CD4-positive, CD25-positive, alpha-beta regulatory T cell (primary cell): Measurements from ENCODE around the gene BICC1. TPM values are rescaled to one million over a fixed set of nuclear protein-coding genes. Genes with fewer than 3 reads are reported as not detected.

Experiments
- ATAC-seq, 2 donors: fragments of 150-1000 bp; cut with Tn5 transposase; one replicate each; pipeline ENCODE4 v1.10.0; 2021; ENCODE audit warnings: low read depth in 2 of 2, moderate number of reproducible peaks in 2 of 2, moderate library complexity in 1 of 2
- DNase-seq, 3 donors: peaks; one replicate each; pipeline versions ENCODE4 v3.0.0 to v3.0.0-alpha.2; 2012 to 2022; ENCODE audit warnings: mixed read lengths in 1 of 3
- H3K27ac ChIP-seq: one replicate; pipeline ENCODE4 v1.7.0; 2013; ENCODE audit warnings: mild to moderate bottlenecking, low read length; ENCODE audit not compliant: insufficient read depth, poor library complexity, severe bottlenecking
- H3K27me3 ChIP-seq: one replicate; pipeline ENCODE4 v1.7.0; 2013; ENCODE audit warnings: low read length; ENCODE audit not compliant: control insufficient read depth, insufficient read depth
- H3K36me3 ChIP-seq: one replicate; pipeline ENCODE4 v1.7.0; 2013; ENCODE audit warnings: mild to moderate bottlenecking, low read length, moderate library complexity; ENCODE audit not compliant: control insufficient read depth, insufficient read depth
- H3K4me1 ChIP-seq: 2 replicates; pipeline ENCODE4 v1.7.0; 2013; ENCODE audit warnings: mild to moderate bottlenecking, low read length; ENCODE audit not compliant: insufficient read depth, control insufficient read depth, poor library complexity, severe bottlenecking
- H3K4me3 ChIP-seq: one replicate; pipeline ENCODE4 v1.7.0; 2013; ENCODE audit warnings: low read depth, mild to moderate bottlenecking, low read length, moderate library complexity
- H3K9me3 ChIP-seq, 2 experiments: 1 replicate in 1 of 2; 2 replicates in 1 of 2; pipeline ENCODE4 v1.7.0; 2013; ENCODE audit warnings: low read length in 2 of 2, mild to moderate bottlenecking in 1 of 2, moderate library complexity in 1 of 2; ENCODE audit not compliant: control insufficient read depth in 2 of 2
- H3K27ac Mint-ChIP-seq, 3 donors: one replicate each; pipeline ENCODE4 v1.8.0; 2020 to 2022; ENCODE audit warnings: mild to moderate bottlenecking in 3 of 3, mixed read lengths in 3 of 3, moderate library complexity in 2 of 3
- H3K27me3 Mint-ChIP-seq: one replicate; pipeline ENCODE4 v1.8.0; 2022; ENCODE audit warnings: mild to moderate bottlenecking, mixed read lengths
- H3K36me3 Mint-ChIP-seq: one replicate; pipeline ENCODE4 v1.8.0; 2020; ENCODE audit warnings: mixed read lengths
- H3K4me1 Mint-ChIP-seq, 4 donors: one replicate each; pipeline ENCODE4 v1.8.0; 2020 to 2022; ENCODE audit warnings: mixed read lengths in 4 of 4, mild to moderate bottlenecking in 1 of 4
- H3K4me3 Mint-ChIP-seq, 4 donors: one replicate each; pipeline ENCODE4 v1.8.0; 2020 to 2022; ENCODE audit warnings: mild to moderate bottlenecking in 4 of 4, mixed read lengths in 4 of 4, moderate library complexity in 3 of 4
- H3K9me3 Mint-ChIP-seq, 7 donors: one replicate each; pipeline ENCODE4 v1.8.0; 2020 to 2022; ENCODE audit warnings: mixed read lengths in 7 of 7, mild to moderate bottlenecking in 3 of 7, moderate library complexity in 2 of 7
- polyA plus RNA-seq, 4 donors: library from polyadenylated mRNA; unstranded; fragments of 300-500 nt; fragmentation: Illumina TruSeq; gene quantifications; one replicate each; pipeline ENCODE4 v1.2.3, GENCODE V29; 2021
- total RNA-seq: library from RNA; stranded (reverse); gene quantifications from one replicate; pipeline ENCODE4 v1.2.3, GENCODE V29; 2022

Gene BICC1
- total and polyA plus RNA-seq, 5 donors from 2014 or later = 0.20 TPM; not detected in 4

DNA sequence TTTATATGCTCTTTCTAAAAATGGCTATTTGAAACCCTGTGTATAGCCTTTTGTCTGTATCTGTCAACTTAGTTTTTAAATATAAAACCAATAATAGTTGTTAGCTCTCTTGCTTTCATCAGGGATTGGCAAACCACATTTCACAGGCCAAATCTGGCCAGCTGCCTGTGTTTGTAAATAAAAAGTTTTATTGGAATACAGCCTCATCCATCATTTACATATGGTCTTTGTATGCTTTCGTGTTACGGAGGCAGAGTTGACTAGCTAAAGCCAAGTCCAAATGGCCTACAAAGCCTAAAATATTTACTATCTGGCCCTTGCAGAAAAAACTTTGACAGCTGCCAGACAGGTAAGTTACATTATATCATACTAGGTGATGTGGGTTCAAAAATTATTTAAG, 235.0 kb downstream of the BICC1 start:
- H3K27ac Mint-ChIP-seq = no peak overlapping the region
- H3K27me3 Mint-ChIP-seq = peaks cover 4% of the 10 kb centered on the region
- H3K4me1 Mint-ChIP-seq = no peaks in the 10 kb centered on the region
- Histone ChIP-seq H3K36me3 (no peaks in the 10 kb centered on the region), H3K4me3 (no peak overlapping the region), H3K27ac (no peak overlapping the region), H3K27me3 (no peaks in the 10 kb centered on the region), H3K9me3 (no peaks in the 10 kb centered on the region), H3K4me1 (no peaks in the 10 kb centered on the region)
- H3K36me3 Mint-ChIP-seq = no peaks in the 10 kb centered on the region
- no peak for ATAC-seq
- H3K4me3 Mint-ChIP-seq = no peak overlapping the region
- peaks cover 0 to 1% (median 0%) of the 10 kb centered on the region in 7 donors for H3K9me3 Mint-ChIP-seq
- no peak for DNase-seq

GRCh38 chr10:58752665-58753064, 240.0 kb downstream of the BICC1 start:
- Mint-ChIP-seq H3K27ac (no peak overlapping the region), H3K4me3 (no peak overlapping the region), H3K4me1 (no peaks in the 10 kb centered on the region), H3K9me3 (peaks cover 0 to 2% (median 0%) of the 10 kb centered on the region in 7 donors), H3K27me3 (no peaks in the 10 kb centered on the region), H3K36me3 (no peaks in the 10 kb centered on the region)
- H3K27ac ChIP-seq = no peak overlapping the region
- no peaks in the 10 kb centered on the region for H3K9me3 ChIP-seq
- H3K4me1 ChIP-seq = no peaks in the 10 kb centered on the region
- H3K36me3 ChIP-seq = no peaks in the 10 kb centered on the region
- H3K4me3 ChIP-seq = no peak overlapping the region
- no peak for DNase-seq
- H3K27me3 ChIP-seq = no peaks in the 10 kb centered on the region
- no peak for ATAC-seq

DNA sequence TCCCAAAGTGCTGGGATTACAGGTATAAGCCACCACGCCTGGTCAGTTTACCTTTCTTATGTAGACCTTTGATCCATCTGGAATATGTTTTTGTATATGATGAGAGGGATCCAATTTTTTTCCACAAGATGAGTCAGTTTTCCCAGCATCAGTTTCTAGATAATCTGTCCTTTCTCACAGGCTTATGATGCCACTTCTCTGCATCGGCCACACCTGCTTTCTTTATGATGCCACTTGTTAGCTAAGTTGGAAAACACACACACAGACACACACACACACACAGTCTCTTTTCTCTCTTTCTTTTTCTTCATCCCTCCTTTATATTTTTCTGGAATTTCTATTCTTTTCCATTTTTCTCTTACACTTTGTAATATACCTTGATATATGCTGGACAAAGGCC, 240.8 kb downstream of the BICC1 start:
- no peaks in the 10 kb centered on the region for H3K9me3 ChIP-seq
- Mint-ChIP-seq H3K27me3 (no peaks in the 10 kb centered on the region), H3K4me1 (no peaks in the 10 kb centered on the region), H3K4me3 (no peak overlapping the region), H3K27ac (peak overlapping the region in 1 of 3 donors; percentile 48), H3K36me3 (no peaks in the 10 kb centered on the region), H3K9me3 (peaks cover 0 to 2% (median 0%) of the 10 kb centered on the region in 7 donors)
- DNase-seq = no peak
- H3K4me3 ChIP-seq = no peak overlapping the region
- H3K4me1 ChIP-seq = no peaks in the 10 kb centered on the region
- no peak for ATAC-seq
- no peaks in the 10 kb centered on the region for H3K36me3 ChIP-seq
- H3K27me3 ChIP-seq = no peaks in the 10 kb centered on the region
- H3K27ac ChIP-seq = no peak overlapping the region

DNA sequence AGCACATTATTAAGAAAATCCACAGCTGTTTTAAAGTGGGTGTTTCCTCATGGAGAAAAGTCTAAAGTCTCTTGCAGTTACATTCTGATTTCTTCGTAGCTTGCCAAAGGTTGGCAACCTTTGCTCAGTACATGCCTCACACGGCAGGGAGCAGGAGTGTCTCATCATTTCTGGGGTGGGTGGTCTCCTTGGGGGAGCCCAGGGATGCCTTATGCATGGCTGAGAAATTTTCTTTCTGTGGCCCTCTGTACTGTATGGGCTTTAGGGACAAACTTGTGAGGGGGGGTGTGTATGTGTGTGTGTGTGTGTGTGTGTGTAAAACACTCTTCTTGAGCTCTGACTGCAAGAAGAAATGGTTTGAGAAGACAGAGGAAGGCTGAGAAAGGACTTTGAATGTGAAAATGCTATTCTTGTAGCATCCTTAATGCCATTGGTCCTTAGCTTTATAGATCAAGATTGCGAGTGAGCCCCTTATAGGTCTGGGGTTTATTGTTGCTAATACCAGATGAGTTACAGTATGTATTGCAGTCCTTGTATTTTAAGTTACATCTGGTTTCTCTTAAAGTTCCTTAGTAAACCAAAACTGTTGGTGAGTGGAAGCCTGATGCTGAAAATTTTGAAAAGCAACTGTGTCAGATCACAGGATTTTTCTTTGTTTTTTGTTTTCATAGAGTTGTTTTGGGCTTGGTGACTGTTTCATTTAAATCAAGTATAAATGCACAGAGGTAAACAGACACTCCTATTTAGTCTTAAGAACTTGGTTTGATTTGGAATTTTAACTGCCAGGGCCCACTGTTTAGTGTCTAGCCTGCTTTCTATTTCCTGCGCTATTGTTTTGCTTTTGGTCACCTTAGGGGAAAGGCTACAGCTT, 242.0 kb downstream of the BICC1 start:
- no peak overlapping the region for H3K27ac Mint-ChIP-seq
- peaks cover 0 to 2% (median 0%) of the 10 kb centered on the region in 7 donors for H3K9me3 Mint-ChIP-seq

GRCh38 chr10:58755340-58755610, 242.6 kb downstream of the BICC1 start:
- ATAC-seq = no peak
- no peak overlapping the region for H3K27ac Mint-ChIP-seq
- H3K4me1 Mint-ChIP-seq = no peaks in the 10 kb centered on the region
- no peaks in the 10 kb centered on the region for H3K36me3 Mint-ChIP-seq
- Histone ChIP-seq H3K27me3 (no peaks in the 10 kb centered on the region), H3K4me3 (no peak overlapping the region), H3K36me3 (no peaks in the 10 kb centered on the region), H3K4me1 (no peaks in the 10 kb centered on the region), H3K9me3 (no peaks in the 10 kb centered on the region), H3K27ac (no peak overlapping the region)
- DNase-seq = no peak
- no peak overlapping the region for H3K4me3 Mint-ChIP-seq
- H3K9me3 Mint-ChIP-seq = peaks cover 0 to 2% (median 0%) of the 10 kb centered on the region in 7 donors
- no peaks in the 10 kb centered on the region for H3K27me3 Mint-ChIP-seq

More for the DNA sequence above, 242.0 kb downstream of the BICC1 start:
- no peaks in the 10 kb centered on the region for H3K4me1 ChIP-seq
- ATAC-seq (no peak), DNase-seq (no peak)
- no peaks in the 10 kb centered on the region for H3K36me3 ChIP-seq
- no peaks in the 10 kb centered on the region for H3K9me3 ChIP-seq
- H3K4me1 Mint-ChIP-seq = no peaks in the 10 kb centered on the region
- no peaks in the 10 kb centered on the region for H3K36me3 Mint-ChIP-seq
- H3K4me3 Mint-ChIP-seq = no peak overlapping the region
- no peak overlapping the region for H3K27ac ChIP-seq
- no peaks in the 10 kb centered on the region for H3K27me3 Mint-ChIP-seq
- H3K27me3 ChIP-seq = no peaks in the 10 kb centered on the region
- no peak overlapping the region for H3K4me3 ChIP-seq

- DNase-seq (no peak), ATAC-seq (no peak)
- Histone ChIP-seq H3K27ac (no peak overlapping the region), H3K4me1 (no peaks in the 10 kb centered on the region), H3K27me3 (no peaks in the 10 kb centered on the region), H3K4me3 (no peak overlapping the region), H3K9me3 (no peaks in the 10 kb centered on the region), H3K36me3 (no peaks in the 10 kb centered on the region)
- no peak overlapping the region for H3K4me3 Mint-ChIP-seq
- peaks cover 0 to 2% (median 0%) of the 10 kb centered on the region in 7 donors for H3K9me3 Mint-ChIP-seq
- no peaks in the 10 kb centered on the region for H3K27me3 Mint-ChIP-seq
- H3K4me1 Mint-ChIP-seq = no peaks in the 10 kb centered on the region
- H3K36me3 Mint-ChIP-seq = no peaks in the 10 kb centered on the region
- H3K27ac Mint-ChIP-seq = peak overlapping the region in 1 of 3 donors; percentile 2
Observed at GRCh38 chr10:58755677-58756076, 243.0 kb downstream of the BICC1 start.

- H3K4me3 Mint-ChIP-seq = no peak overlapping the region
- H3K27ac ChIP-seq = no peak overlapping the region
- no peak overlapping the region for H3K4me3 ChIP-seq
- no peaks in the 10 kb centered on the region for H3K36me3 Mint-ChIP-seq
- no peaks in the 10 kb centered on the region for H3K27me3 Mint-ChIP-seq
- peak overlapping the region in 1 of 3 donors; percentile 2 for H3K27ac Mint-ChIP-seq
- H3K4me1 Mint-ChIP-seq = no peaks in the 10 kb centered on the region
- no peaks in the 10 kb centered on the region for H3K27me3 ChIP-seq
- peaks cover 0 to 2% (median 0%) of the 10 kb centered on the region in 7 donors for H3K9me3 Mint-ChIP-seq
- ATAC-seq (no peak), DNase-seq (no peak)
- H3K9me3 ChIP-seq = no peaks in the 10 kb centered on the region
- H3K36me3 ChIP-seq = no peaks in the 10 kb centered on the region
- no peaks in the 10 kb centered on the region for H3K4me1 ChIP-seq
Observed at GRCh38 chr10:58756130-58756719, 243.6 kb downstream of the BICC1 start.
